Mesendoderm (in vitro differentiated cells): ENCODE measurements around the gene EDDM3A.
A peak's percentile ranks its signal among the peaks of the same experiment; 100 is the strongest.

Experiments
- DNase-seq: peaks from one replicate; pipeline ENCODE4 v3.0.0; 2013
- H2AK5ac ChIP-seq: 2 replicates; pipeline ENCODE4 v1.6.1; 2013; ENCODE audit warnings: low read length, inconsistent platforms
- H2BK120ac ChIP-seq: 2 replicates; pipeline ENCODE4 v1.6.1; 2013; ENCODE audit warnings: low read depth, mild to moderate bottlenecking, low read length, moderate library complexity, mixed read lengths
- H2BK15ac ChIP-seq: replicated peaks from 2 replicates; pipeline ENCODE4 v1.6.1; 2013; ENCODE audit warnings: low read depth, mild to moderate bottlenecking, moderate library complexity
- H2BK5ac ChIP-seq: 2 replicates; pipeline ENCODE4 v1.6.1; 2013; ENCODE audit warnings: low read length, inconsistent platforms
- H3K18ac ChIP-seq: 2 replicates; pipeline ENCODE4 v1.6.1; 2013; ENCODE audit warnings: mild to moderate bottlenecking, low read length, mixed read lengths
- H3K23ac ChIP-seq: one replicate; pipeline ENCODE4 v1.6.1; 2013; ENCODE audit warnings: low read length
- H3K27ac ChIP-seq: 2 replicates; pipeline ENCODE4 v1.5.1; 2013; ENCODE audit warnings: low read depth, mild to moderate bottlenecking, inconsistent platforms, low read length, moderate library complexity
- H3K27me3 ChIP-seq: 2 replicates; pipeline ENCODE4 v1.6.1; 2013; ENCODE audit warnings: low read length, control low read depth, mild to moderate bottlenecking, inconsistent platforms; ENCODE audit not compliant: insufficient read depth, poor library complexity
- H3K36me3 ChIP-seq: 2 replicates; pipeline ENCODE4 v1.6.1; 2013; ENCODE audit warnings: low read length, inconsistent platforms; ENCODE audit not compliant: control insufficient read depth, insufficient read depth
- H3K4ac ChIP-seq: one replicate; pipeline ENCODE4 v1.6.1; 2013; ENCODE audit warnings: low read depth, mild to moderate bottlenecking, low read length, moderate library complexity
- H3K4me1 ChIP-seq: 2 replicates; pipeline ENCODE4 v1.6.1; 2013; ENCODE audit warnings: low read depth, low read length, inconsistent platforms; ENCODE audit not compliant: control insufficient read depth
- H3K4me2 ChIP-seq: 2 replicates; pipeline ENCODE4 v1.6.1; 2013; ENCODE audit warnings: low read length
- H3K4me3 ChIP-seq: 2 replicates; pipeline ENCODE4 v1.5.1; 2013; ENCODE audit warnings: mild to moderate bottlenecking, low read length
- H3K56ac ChIP-seq: one replicate; pipeline ENCODE4 v1.6.1; 2013; ENCODE audit warnings: low read length
- H3K79me1 ChIP-seq: 2 replicates; pipeline ENCODE4 v1.6.1; 2013; ENCODE audit warnings: low read length, inconsistent platforms
- H3K79me2 ChIP-seq: 2 replicates; pipeline ENCODE4 v1.6.1; 2013; ENCODE audit warnings: mild to moderate bottlenecking, low read length; ENCODE audit not compliant: control insufficient read depth, insufficient read depth
- H3K9ac ChIP-seq: 2 replicates; pipeline ENCODE4 v1.6.1; 2013; ENCODE audit warnings: low read length, inconsistent platforms
- H4K5ac ChIP-seq: one replicate; pipeline ENCODE4 v1.6.1; 2013; ENCODE audit warnings: low read length
- H4K8ac ChIP-seq: one replicate; pipeline ENCODE4 v1.6.1; 2013; ENCODE audit warnings: low read depth, mild to moderate bottlenecking, control low read depth, low read length, moderate library complexity
- WGBS: extraction: QIAGEN DNeasy Blood & Tissue Kit; methylation state at CpG from one replicate; pipeline ENCODE4 v1.1.7; 2013; ENCODE audit warnings: low lambda C conversion rate, missing lambda C conversion rate; ENCODE audit not compliant: insufficient coverage; ENCODE audit errors: extremely low coverage; 5-methylcytosine and 5-hydroxymethylcytosine counted together

Gene EDDM3A

DNA sequence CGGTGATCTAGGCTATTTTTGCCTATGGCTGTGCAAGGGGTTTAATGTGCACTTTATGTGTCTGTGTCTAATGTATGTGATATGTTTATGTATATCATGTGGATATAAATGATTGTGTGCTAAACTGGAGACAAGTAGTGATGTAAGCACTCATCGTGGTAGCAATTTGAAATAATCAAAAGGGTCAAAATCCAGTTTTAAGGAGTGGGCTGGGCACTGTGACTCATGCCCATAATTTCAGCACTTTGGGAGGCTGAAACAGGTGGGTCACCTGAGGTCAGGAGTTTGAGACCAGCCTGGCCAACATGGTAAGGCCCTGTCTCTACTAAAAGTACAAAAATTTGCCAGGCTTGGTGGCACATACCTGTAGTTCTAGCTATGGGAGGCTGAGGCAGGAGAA is 2.8 kb downstream of the EDDM3A start:
- Histone ChIP-seq H3K4me1 (no peaks in the 10 kb centered on the region), H3K4me3 (no peak overlapping the region), H3K18ac (no peak overlapping the region), H2BK120ac (no peak overlapping the region), H3K23ac (no peak overlapping the region), H3K4me2 (no peak overlapping the region), H4K5ac (no peak overlapping the region), H3K79me2 (no peaks in the 10 kb centered on the region), H3K4ac (no peak overlapping the region), H2AK5ac (no peak overlapping the region), H3K56ac (no peak overlapping the region), H4K8ac (no peak overlapping the region), H3K36me3 (no peaks in the 10 kb centered on the region), H3K27ac (no peak overlapping the region), H2BK5ac (no peak overlapping the region), H3K9ac (no peak overlapping the region), H3K79me1 (no peaks in the 10 kb centered on the region), H3K27me3 (no peaks in the 10 kb centered on the region), H2BK15ac (no peak overlapping the region)
- no peak for DNase-seq
- no CpG with 5 or more reads among the region's 2 CpGs for WGBS

DNA sequence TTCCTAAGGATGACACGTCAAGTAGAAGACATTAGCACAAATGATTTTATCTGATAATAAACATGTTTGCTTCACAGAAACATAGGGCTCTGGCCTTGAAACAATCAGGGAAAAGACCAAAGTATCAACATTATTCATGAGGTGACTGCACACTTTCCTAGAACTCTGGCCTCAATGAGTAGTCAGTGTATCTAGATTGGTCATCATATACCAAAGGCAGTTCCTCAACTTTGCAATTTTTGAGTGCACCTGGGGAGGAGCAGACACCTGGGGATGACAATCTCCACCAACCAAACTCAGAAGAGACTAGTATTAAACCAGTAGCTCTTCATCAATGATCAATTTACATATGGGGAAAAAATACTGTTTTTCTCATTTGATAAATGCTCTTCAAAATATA is 4.5 kb downstream of the EDDM3A start:
- Histone ChIP-seq H3K4ac (no peak overlapping the region), H3K9ac (no peak overlapping the region), H3K27ac (no peak overlapping the region), H2BK15ac (no peak overlapping the region), H3K79me2 (no peaks in the 10 kb centered on the region), H2BK5ac (no peak overlapping the region), H3K27me3 (no peaks in the 10 kb centered on the region), H3K36me3 (no peaks in the 10 kb centered on the region), H3K4me3 (no peak overlapping the region), H3K4me1 (no peaks in the 10 kb centered on the region), H3K18ac (no peak overlapping the region), H3K79me1 (no peaks in the 10 kb centered on the region), H4K8ac (no peak overlapping the region), H3K56ac (no peak overlapping the region), H3K23ac (no peak overlapping the region), H3K4me2 (no peak overlapping the region), H4K5ac (no peak overlapping the region), H2AK5ac (no peak overlapping the region), H2BK120ac (no peak overlapping the region)
- DNase-seq, result no peak
- no CpG with 5 or more reads among the region's 1 CpG for WGBS

GRCh38 chr14:20751963-20752562 is 6.4 kb downstream of the EDDM3A start:
- DNase-seq, result no peak
- no peak overlapping the region for H2BK5ac ChIP-seq
- no peaks in the 10 kb centered on the region for H3K79me2 ChIP-seq
- no peak overlapping the region for H3K56ac ChIP-seq
- no peak overlapping the region for H3K23ac ChIP-seq
- no peaks in the 10 kb centered on the region for H3K36me3 ChIP-seq
- no peak overlapping the region for H3K18ac ChIP-seq
- no peak overlapping the region for H3K9ac ChIP-seq
- WGBS, result no CpG with 5 or more reads among the region's 5 CpGs
- H3K4me1 ChIP-seq, result no peaks in the 10 kb centered on the region
- no peaks in the 10 kb centered on the region for H3K27me3 ChIP-seq
- H3K4me3 ChIP-seq, result no peak overlapping the region
- H3K79me1 ChIP-seq, result no peaks in the 10 kb centered on the region
- no peak overlapping the region for H2AK5ac ChIP-seq
- no peak overlapping the region for H4K5ac ChIP-seq
- no peak overlapping the region for H2BK120ac ChIP-seq
- no peak overlapping the region for H3K4me2 ChIP-seq
- no peak overlapping the region for H4K8ac ChIP-seq
- H3K4ac ChIP-seq, result no peak overlapping the region
- H2BK15ac ChIP-seq, result no peak overlapping the region
- no peak overlapping the region for H3K27ac ChIP-seq

DNA sequence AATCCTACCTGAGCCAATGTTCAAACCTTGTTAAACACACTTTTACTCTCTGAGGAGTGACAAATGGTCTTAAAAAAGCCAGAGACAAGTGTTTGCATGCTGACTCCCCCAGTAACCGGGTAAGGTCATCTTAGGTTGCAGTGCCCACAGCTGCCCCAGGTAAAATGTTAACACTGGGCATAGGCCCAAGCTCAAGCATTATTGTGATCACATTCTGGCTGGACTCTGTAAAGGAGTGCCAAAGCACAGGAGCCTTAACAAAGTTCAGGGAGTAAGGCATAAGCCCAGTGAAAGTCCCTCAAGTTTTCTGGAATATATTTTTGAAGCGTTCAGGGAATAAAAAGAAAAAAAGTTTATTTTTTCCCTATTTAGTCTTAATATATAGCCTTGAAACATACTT is 8.6 kb downstream of the EDDM3A start:
- no peaks in the 10 kb centered on the region for H3K79me1 ChIP-seq
- H3K4me3 ChIP-seq, result no peak overlapping the region
- H3K18ac ChIP-seq, result no peak overlapping the region
- DNase-seq, result no peak
- no peak overlapping the region for H3K4me2 ChIP-seq
- no peaks in the 10 kb centered on the region for H3K79me2 ChIP-seq
- no peaks in the 10 kb centered on the region for H3K36me3 ChIP-seq
- H3K27me3 ChIP-seq, result no peaks in the 10 kb centered on the region
- no peak overlapping the region for H3K9ac ChIP-seq
- H4K5ac ChIP-seq, result no peak overlapping the region
- H3K4ac ChIP-seq, result no peak overlapping the region
- no CpG with 5 or more reads among the region's 2 CpGs for WGBS
- no peaks in the 10 kb centered on the region for H3K4me1 ChIP-seq
- no peak overlapping the region for H2BK5ac ChIP-seq
- no peak overlapping the region for H2AK5ac ChIP-seq
- H2BK120ac ChIP-seq, result no peak overlapping the region
- no peak overlapping the region for H3K27ac ChIP-seq
- no peak overlapping the region for H3K23ac ChIP-seq
- H4K8ac ChIP-seq, result no peak overlapping the region
- no peak overlapping the region for H2BK15ac ChIP-seq
- H3K56ac ChIP-seq, result no peak overlapping the region

DNA sequence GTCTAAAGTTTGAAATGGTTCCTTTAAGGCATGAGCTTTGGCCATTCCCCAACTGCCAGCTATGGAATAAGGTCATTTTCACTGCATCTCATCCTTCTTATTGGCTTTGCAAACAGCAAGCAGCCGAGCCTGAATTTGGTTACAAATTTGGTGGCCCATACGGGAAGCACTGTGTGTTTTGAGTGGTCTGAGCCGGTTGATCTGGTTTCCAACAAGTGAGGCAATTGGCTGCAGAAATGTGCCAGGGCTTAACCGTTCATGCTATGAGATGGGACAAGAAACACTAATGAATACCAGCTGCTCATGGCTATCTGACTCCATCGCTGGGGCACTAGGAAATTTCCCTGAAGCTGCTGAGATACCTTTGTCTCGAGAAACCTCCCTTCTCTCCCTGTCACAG is 9.3 kb downstream of the EDDM3A start:
- Histone ChIP-seq H2BK15ac (no peak overlapping the region), H3K4me2 (no peak overlapping the region), H3K79me2 (no peaks in the 10 kb centered on the region), H3K56ac (no peak overlapping the region), H3K4me3 (no peak overlapping the region), H3K36me3 (no peaks in the 10 kb centered on the region), H3K4me1 (no peaks in the 10 kb centered on the region), H3K23ac (no peak overlapping the region), H4K5ac (no peak overlapping the region), H3K27me3 (no peaks in the 10 kb centered on the region), H3K18ac (no peak overlapping the region), H4K8ac (no peak overlapping the region), H2AK5ac (no peak overlapping the region), H3K9ac (no peak overlapping the region), H3K4ac (no peak overlapping the region), H2BK120ac (no peak overlapping the region), H3K27ac (no peak overlapping the region), H3K79me1 (no peaks in the 10 kb centered on the region), H2BK5ac (no peak overlapping the region)
- no CpG with 5 or more reads among the region's 6 CpGs for WGBS
- no peak for DNase-seq

- Histone ChIP-seq H3K9ac (no peak overlapping the region), H3K4me3 (no peak overlapping the region), H3K23ac (no peak overlapping the region), H2AK5ac (no peak overlapping the region), H4K5ac (no peak overlapping the region), H3K27ac (no peak overlapping the region), H2BK120ac (no peak overlapping the region), H3K79me1 (no peaks in the 10 kb centered on the region), H3K36me3 (no peaks in the 10 kb centered on the region), H3K4me2 (no peak overlapping the region), H3K18ac (no peak overlapping the region), H3K4ac (no peak overlapping the region), H4K8ac (no peak overlapping the region), H2BK5ac (no peak overlapping the region), H3K79me2 (no peaks in the 10 kb centered on the region), H3K56ac (no peak overlapping the region), H2BK15ac (no peak overlapping the region), H3K4me1 (no peaks in the 10 kb centered on the region), H3K27me3 (no peaks in the 10 kb centered on the region)
- peak; percentile 51 for DNase-seq
- WGBS, result no CpG with 5 or more reads among the region's 4 CpGs
Measured at GRCh38 chr14:20757965-20758364, 12.3 kb downstream of the EDDM3A start.
